ENCODE data around the gene ANKRD13A.
"Not testable (repeated sequence)": the region's sequence is repeated elsewhere in the genome, so short reads cannot be mapped to it uniquely, and the experiment has no call there.

The ANKRD13A gene

GRCh38 chr12:110007881-110008280 lies 8.7 kb downstream of the ANKRD13A start:
- no peak for DNase-seq (ENCODE audit: low spot score)

- DNase-seq (ENCODE audit: low spot score), result not testable (repeated sequence)
Observed at GRCh38 chr12:110008681-110009398, 9.6 kb downstream of the ANKRD13A start.

- no peak for DNase-seq (ENCODE audit: low spot score)
Observed at GRCh38 chr12:110010853-110011723, 11.9 kb downstream of the ANKRD13A start.

GRCh38 chr12:110012137-110012536 lies 12.9 kb downstream of the ANKRD13A start:
- DNase-seq (ENCODE audit: low spot score), result no peak

- DNase-seq (ENCODE audit: low spot score), result no peak
Observed at GRCh38 chr12:110012659-110013058, 13.4 kb downstream of the ANKRD13A start.

GRCh38 chr12:110015132-110015531 lies 15.9 kb downstream of the ANKRD13A start:
- DNase-seq (ENCODE audit: low spot score), result peak; percentile 46

GRCh38 chr12:110020956-110021355 lies 21.7 kb downstream of the ANKRD13A start:
- DNase-seq (ENCODE audit: low spot score), result no peak

GRCh38 chr12:110023059-110023980 lies 24.1 kb downstream of the ANKRD13A start:
- DNase-seq (ENCODE audit: low spot score), result no peak

- no peak for DNase-seq (ENCODE audit: low spot score)
Observed at GRCh38 chr12:110024051-110024450, 24.8 kb downstream of the ANKRD13A start.

- DNase-seq (ENCODE audit: low spot score), result no peak
Observed at GRCh38 chr12:110028323-110028722, 29.1 kb downstream of the ANKRD13A start.

- no peak for DNase-seq (ENCODE audit: low spot score)
Observed at GRCh38 chr12:110029290-110029815, 30.1 kb downstream of the ANKRD13A start.

- no peak for DNase-seq (ENCODE audit: low spot score)
Observed at GRCh38 chr12:110033888-110034287, 34.7 kb downstream of the ANKRD13A start.

- DNase-seq (ENCODE audit: low spot score), result no peak
Observed at GRCh38 chr12:110035534-110036104, 36.4 kb downstream of the ANKRD13A start.

GRCh38 chr12:110037315-110037714 lies 38.1 kb downstream of the ANKRD13A start:
- DNase-seq (ENCODE audit: low spot score), result peak; percentile 89

- DNase-seq (ENCODE audit: low spot score), result peak; percentile 36
Observed at GRCh38 chr12:110038741-110039084, 39.5 kb downstream of the ANKRD13A start.

- DNase-seq (ENCODE audit: low spot score), result no peak
Observed at GRCh38 chr12:110039085-110039807, 40.0 kb downstream of the ANKRD13A start.

- DNase-seq (ENCODE audit: low spot score), result peak; percentile 54
Observed at GRCh38 chr12:110042264-110042663, 43.0 kb downstream of the ANKRD13A start.

GRCh38 chr12:110046451-110047187 lies 47.4 kb downstream of the ANKRD13A start:
- DNase-seq (ENCODE audit: low spot score), result no peak

GRCh38 chr12:110047297-110047940 lies 48.2 kb downstream of the ANKRD13A start:
- DNase-seq (ENCODE audit: low spot score), result no peak

All from pons (tissue), 1 donor.